HG02759 (cell line): ENCODE data around the gene CFHR4.
"Not testable (repeated sequence)": the region's sequence is repeated elsewhere in the genome, so short reads cannot be mapped to it uniquely, and the experiment has no call there.

Experiments
- ATAC-seq: cut with Tn5 transposase; IDR thresholded peaks from one replicate; pipeline ENCODE4 v1.9.1; 2021; ENCODE audit warnings: mild to moderate bottlenecking, moderate library complexity; ENCODE audit not compliant: unreplicated experiment

The CFHR4 gene

DNA sequence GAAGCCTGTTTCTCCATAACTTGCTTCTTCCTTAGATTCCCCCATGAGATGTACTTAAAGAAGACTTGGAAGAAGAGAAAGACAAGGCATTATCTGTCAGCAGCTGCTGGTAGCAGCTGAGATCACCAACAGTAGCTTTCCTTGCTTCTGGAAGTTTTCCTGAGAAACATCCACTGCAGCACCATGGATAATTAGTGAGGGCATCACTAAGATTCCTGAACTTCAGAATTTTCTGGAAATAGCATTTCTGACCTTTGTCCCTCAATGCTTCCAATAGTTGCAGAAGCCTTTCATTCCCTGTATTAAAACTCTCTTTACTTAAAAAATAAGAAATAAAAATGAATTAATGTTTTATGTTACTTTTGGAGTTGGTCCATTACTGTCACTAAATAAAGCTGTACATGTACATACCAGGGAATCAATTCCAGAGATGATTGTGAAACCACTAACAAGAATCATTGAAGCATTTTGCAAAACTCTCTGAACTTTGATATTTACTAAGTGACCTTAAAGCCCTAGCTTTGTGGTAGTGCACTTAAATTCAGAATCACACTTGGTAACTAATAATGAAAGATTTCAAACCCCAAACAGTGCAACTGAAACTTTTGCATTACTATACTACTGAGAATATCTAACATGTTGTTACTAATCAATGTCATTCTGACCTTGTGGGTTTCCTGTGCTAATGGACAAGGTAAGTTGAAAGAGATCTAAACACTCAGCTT lies at the start of gene CFHR4:
Gene CFHR4 (plus strand): TSS at position 538 of the 725 bp plus-strand sequence. CDS start 99 bp downstream, at position 637.
- ATAC-seq, result peak; percentile 88

DNA sequence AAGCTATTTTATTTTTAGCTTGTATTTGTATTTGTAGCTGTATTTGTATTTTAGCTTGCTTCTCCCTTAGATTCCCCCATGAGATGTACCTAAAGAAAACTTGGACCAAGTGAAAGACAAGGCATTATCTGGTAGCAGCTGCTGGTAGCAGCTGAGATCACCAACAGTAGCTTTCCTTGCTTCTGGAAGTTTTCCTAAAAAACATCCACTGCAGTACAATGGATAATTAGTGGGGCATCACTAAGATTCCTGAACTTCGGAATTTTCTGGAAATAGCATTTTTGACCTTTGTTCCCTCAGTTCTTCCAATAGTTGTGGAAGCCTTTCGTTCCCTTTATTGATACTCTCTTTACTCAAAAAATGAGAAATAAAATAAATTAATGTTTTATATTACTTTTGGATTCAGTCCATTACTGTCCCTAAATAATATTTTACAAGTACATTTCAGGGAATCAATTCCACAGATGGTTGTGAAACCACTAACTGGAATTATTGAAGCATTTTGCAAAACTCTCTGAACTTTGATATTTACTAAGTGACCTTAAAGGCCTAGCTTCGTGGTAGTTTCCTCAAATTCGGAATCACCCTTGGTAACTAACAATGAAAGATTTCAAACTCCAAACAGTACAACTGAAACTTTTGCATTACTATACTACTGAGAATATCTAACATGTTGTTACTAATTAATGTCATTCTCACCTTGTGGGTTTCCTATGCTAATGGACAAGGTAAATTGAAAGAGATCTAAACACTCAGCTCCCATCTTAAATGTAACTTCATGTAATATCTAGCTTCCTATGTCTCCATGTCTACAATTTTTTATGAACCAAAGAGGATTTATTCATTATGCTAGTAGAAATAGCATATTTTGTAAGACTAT lies 38.0 kb upstream of the CFHR4 start:
- not testable (repeated sequence) for ATAC-seq

GRCh38 chr1:196856053-196856452 lies 31.8 kb upstream of the CFHR4 start:
- ATAC-seq, result no peak

DNA sequence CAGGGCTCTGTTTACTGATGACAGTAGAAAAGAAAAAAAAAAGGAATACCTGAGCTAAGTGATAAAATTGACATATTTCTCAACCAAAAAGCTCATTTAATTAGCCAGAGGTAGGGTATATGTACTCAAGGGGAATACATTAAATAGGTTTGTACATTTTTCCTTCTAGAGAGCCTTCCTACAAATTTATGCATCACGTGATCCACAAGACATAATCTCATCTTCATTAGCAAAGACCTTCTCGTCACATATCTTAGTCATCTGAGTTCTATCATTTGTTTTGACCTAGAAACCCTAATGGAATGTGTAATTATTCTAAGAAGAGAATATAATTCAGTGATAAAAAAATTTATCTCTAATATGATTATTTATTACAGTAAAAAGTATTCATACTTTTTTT lies 30.7 kb upstream of the CFHR4 start:
- no peak for ATAC-seq

GRCh38 chr1:196858811-196859210 lies 29.0 kb upstream of the CFHR4 start:
- ATAC-seq, result no peak

DNA sequence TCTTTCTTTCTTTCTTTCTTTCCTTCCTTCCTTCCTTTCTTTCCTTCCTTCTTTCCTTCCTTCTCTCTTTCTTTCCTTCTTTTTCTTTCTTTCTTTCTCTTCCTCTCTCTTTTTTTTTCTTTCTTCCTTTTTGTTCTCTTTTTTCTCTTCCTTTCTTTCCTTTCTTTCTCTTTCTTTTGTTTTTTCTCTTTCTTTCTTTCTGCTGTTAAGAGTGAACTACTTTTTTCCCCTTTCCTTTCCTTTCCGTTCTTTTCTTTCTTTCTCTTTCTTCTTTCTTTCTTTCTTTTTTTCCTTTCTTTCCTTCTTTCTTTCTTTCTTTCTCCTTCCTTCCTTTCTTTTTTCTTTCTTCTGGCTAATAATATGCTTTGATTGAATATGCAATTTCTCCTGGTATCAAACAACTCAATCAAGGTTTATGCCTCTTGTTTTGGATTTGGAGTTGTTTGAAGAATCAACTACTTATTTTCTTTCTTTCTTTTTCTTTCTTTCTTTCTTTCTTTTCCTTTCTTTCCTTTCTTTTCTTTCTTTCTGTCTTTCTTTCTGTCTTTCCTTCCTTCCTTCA lies 27.4 kb upstream of the CFHR4 start:
- no peak for ATAC-seq

- ATAC-seq, result no peak
Measured at GRCh38 chr1:196861429-196861828, 26.4 kb upstream of the CFHR4 start.

DNA sequence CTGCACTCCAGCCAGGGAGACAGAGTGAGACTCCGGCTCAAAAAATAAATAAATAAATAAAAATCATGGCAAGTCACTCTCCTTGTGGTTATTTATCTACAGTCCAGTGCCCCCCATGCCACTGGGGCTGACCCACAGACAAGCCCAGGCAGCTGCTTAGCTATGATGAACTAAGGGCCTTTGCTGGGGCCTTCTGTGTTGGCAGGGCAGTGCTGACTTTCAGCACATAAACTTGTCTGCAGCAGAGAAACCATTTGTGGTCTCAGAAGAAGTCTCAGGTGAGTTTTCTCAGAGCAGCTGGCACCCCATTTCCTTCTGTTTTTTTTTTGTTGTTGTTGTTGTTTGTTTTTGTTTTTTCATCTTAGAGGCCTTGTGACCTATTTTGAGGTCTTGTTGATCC lies 20.9 kb upstream of the CFHR4 start:
- no peak for ATAC-seq

DNA sequence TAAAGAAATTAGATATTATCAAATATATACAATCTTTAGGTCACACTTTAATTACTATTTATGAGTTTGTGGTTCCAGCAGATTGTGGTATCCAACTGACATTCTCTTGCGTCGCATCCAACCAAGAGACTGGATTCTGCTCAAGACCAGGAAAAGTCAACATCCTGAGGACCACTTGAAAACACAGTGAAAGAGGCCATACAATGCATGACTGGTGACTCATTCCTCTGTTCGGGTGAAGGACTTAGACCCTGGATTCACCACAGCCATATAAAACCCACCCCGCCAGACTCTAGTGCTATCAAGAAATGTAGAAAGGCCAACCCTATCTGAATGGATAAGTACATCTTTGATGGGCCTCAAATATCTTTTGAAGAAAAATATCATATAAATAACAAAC lies 14.5 kb upstream of the CFHR4 start:
- ATAC-seq, result no peak

DNA sequence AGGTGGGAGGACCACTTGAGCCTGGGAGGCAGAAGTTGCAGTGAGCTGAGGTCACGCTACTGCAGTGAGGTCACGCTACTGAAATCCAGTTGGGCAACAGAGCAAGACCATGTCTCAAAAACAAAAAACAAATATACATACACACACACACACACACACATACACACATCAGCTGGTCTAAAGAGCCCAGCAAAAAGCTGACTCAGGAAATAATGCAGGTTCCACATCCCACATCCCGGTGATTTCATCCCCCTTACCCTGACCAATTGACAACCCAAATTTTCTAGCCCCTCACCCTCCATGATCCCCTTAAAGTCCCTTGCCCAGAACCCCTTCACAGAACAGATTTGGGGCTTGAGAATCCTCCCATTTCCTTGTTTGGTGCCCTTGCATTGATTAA lies 11.9 kb upstream of the CFHR4 start:
- ATAC-seq, result no peak

DNA sequence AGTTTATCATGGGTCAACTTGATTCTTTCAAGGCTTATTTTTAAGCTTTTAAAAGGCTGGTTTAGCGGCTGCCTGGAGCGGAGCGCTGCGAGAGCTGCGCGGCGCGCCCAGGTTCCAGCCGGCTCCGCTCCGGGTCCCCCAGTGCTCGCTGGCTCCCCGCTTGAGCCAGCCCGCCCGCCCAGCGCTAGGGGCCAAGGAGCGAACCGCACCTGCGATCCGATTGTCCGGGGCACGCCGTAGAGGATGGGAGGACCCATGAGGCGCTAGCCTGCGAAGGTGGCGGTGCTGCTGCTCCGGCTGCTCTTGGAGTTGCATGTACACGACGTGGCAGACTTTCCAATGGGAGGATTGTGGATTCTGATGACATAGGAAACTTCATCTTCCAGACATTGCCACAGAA lies 9.9 kb upstream of the CFHR4 start:
- no peak for ATAC-seq

DNA sequence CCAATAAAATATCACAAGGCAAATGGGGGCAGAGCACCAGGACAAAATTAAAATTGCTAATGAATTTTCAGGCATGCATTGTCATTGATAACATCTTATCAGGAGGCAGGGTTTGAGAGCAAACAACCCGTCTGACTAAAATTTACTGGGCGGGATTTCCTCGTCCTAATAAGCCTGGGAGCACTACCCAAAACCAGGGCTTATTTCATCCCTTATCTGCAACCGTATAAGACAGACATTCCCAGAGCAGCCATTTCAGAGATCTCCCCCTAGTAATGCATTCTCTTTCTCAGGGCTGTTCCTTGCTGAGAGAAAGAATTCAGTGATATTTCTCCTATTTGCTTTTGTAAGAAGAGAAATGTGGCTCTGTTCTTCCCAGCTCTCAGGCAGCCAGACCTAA lies 1.3 kb upstream of the CFHR4 start:
- not testable (repeated sequence) for ATAC-seq

- ATAC-seq, result no peak
Measured at GRCh38 chr1:196890668-196891067, 2.8 kb downstream of the CFHR4 start.

- ATAC-seq, result no peak
Measured at GRCh38 chr1:196891251-196891650, 3.4 kb downstream of the CFHR4 start.

- ATAC-seq, result no peak
Measured at GRCh38 chr1:196896355-196896754, 8.5 kb downstream of the CFHR4 start.

- ATAC-seq, result no peak
Measured at GRCh38 chr1:196897158-196897828, 9.4 kb downstream of the CFHR4 start.

DNA sequence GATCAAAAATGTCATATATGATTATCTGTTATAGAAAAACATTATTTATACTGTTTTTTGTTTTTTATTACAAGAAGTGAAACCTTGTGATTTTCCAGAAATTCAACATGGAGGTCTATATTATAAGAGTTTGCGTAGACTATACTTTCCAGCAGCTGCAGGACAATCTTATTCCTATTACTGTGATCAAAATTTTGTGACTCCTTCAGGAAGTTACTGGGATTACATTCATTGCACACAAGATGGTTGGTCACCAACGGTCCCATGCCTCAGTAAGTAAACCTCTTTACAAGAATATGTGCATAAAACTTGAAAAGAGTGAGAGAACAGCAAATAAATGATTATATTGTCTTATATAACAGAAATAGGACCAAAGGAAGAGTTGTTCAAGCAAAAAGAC lies 14.5 kb downstream of the CFHR4 start:
- no peak for ATAC-seq

- ATAC-seq, result no peak
Measured at GRCh38 chr1:196910215-196910614, 22.4 kb downstream of the CFHR4 start.

DNA sequence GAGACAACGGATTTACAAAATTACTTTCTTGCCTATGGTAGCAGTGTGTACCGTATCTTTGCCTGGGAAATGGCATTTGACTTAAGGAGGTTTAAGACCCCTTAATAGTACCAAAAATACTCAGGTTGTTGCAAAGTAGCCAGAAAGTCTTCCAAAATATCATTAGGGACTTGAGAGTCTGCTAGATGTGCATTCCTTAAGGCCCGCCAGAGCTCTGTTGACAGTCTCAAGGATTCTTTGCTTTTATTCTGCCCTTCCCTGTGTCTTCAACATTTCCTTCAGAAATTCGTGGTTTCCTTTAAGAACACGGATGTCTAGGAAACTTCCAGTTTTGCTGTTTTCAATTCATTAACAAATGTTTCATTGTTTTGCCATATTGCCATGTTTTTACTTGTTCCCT lies 24.4 kb downstream of the CFHR4 start:
- not testable (repeated sequence) for ATAC-seq

DNA sequence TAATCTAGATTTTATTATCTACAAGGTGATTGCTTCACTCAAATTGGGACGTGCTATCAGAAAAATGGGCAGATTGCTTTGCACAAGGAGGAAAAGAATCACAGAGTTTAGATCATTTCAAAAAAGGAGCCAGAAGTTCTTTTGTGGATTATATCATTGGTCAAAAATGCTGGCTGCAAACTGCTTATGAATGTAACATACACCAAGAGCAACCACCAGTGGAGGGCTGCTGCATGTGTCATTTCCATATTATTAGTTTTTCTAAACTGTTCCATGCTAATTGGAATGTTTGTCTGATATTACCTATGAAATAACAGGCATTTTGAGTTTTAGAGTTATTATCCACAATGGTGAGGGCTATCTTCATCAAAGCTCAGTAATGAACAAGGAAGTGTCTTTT lies 39.0 kb downstream of the CFHR4 start:
- not testable (repeated sequence) for ATAC-seq

DNA sequence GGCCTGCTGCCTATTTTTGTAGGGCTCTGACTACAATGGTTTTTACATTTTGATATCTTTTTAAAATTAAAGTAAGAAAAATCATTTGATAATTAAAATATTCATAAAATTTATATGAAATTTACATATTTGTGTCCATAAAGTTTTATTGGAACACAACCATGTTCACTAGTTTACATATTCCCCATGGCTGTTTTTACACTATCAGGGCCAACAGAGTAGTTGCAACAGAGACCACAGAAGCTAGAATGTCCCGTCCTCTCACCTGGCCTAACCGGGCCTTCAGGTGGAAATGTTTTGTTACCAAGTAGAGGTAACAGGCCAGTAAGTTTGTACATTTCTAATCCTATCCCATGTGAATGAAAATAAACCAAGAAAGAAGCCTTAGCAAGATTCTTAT lies 45.0 kb downstream of the CFHR4 start:
- not testable (repeated sequence) for ATAC-seq
